Hepatocyte (in vitro differentiated cells): Measurements from ENCODE around the gene SCNN1G. TPM values are rescaled to one million over a fixed set of nuclear protein-coding genes. Genes with fewer than 3 reads are reported as not detected.

Experiments used
- DNase-seq: peaks from one replicate; pipeline ENCODE4 v3.0.0-alpha.2; 2016; ENCODE audit warnings: low spot score
- H2AFZ ChIP-seq: fragments of 200-600 bp; sonication (generic); 2 replicates; pipeline ENCODE4 v1.6.0; 2016; ENCODE audit warnings: antibody characterized with exemption, mild to moderate bottlenecking
- H3K27ac ChIP-seq: fragments of 200-600 bp; sonication (generic); 2 replicates; pipeline ENCODE4 v1.5.1; 2016; ENCODE audit warnings: mild to moderate bottlenecking
- H3K27me3 ChIP-seq: fragments of 200-600 bp; sonication (generic); 2 replicates; pipeline ENCODE4 v1.6.1; 2016
- H3K36me3 ChIP-seq: fragments of 200-600 bp; sonication (generic); replicated peaks from 2 replicates; pipeline ENCODE4 v1.5.1; 2016; ENCODE audit warnings: low read depth; ENCODE audit not compliant: insufficient read depth
- H3K4me1 ChIP-seq: fragments of 200-600 bp; sonication (generic); 2 replicates; pipeline ENCODE4 v1.5.1; 2016; ENCODE audit warnings: mild to moderate bottlenecking, moderate library complexity; ENCODE audit not compliant: insufficient read depth
- H3K4me2 ChIP-seq: fragments of 200-600 bp; sonication (generic); 2 replicates; pipeline ENCODE4 v1.6.0; 2016
- H3K4me3 ChIP-seq: fragments of 200-600 bp; sonication (generic); 2 replicates; pipeline ENCODE4 v1.5.1; 2016; ENCODE audit warnings: mild to moderate bottlenecking
- H3K79me2 ChIP-seq: fragments of 200-600 bp; sonication (generic); 2 replicates; pipeline ENCODE4 v1.6.0; 2017; ENCODE audit warnings: mild to moderate bottlenecking
- H3K9me2 ChIP-seq: fragments of 200-600 bp; sonication (generic); replicated peaks from 2 replicates; pipeline ENCODE4 v1.6.0; 2017; ENCODE audit warnings: mild to moderate bottlenecking; ENCODE audit not compliant: insufficient read depth
- H3K9me3 ChIP-seq: fragments of 200-600 bp; sonication (generic); 2 replicates; pipeline ENCODE4 v1.5.1; 2016; ENCODE audit warnings: low read depth, mild to moderate bottlenecking
- H4K20me1 ChIP-seq: fragments of 200-600 bp; sonication (generic); 2 replicates; pipeline ENCODE4 v1.6.0; 2016; ENCODE audit warnings: mild to moderate bottlenecking; ENCODE audit not compliant: insufficient read depth, poor library complexity, severe bottlenecking
- EZH2 ChIP-seq: fragments of 200-600 bp; sonication (generic); IDR thresholded peaks from 2 replicates; pipeline ENCODE4 v1.6.1; 2016; ENCODE audit warnings: antibody characterized with exemption, mild to moderate bottlenecking, borderline replicate concordance
- EZH2phosphoT487 ChIP-seq: fragments of 200-600 bp; sonication (generic); IDR thresholded peaks from one replicate; pipeline ENCODE4 v1.6.1; 2018; ENCODE audit warnings: antibody characterized with exemption, mild to moderate bottlenecking, low read depth, moderate library complexity; ENCODE audit not compliant: unreplicated experiment, severe bottlenecking
- WGBS: methylation state at CpG from one replicate; pipeline ENCODE4 v1.1.6; 2016; ENCODE audit warnings: low lambda C conversion rate; ENCODE audit errors: missing lambda C conversion rate; 5-methylcytosine and 5-hydroxymethylcytosine counted together
- polyA plus RNA-seq: library from polyadenylated mRNA; unstranded; fragments of >200 nt; fragmentation: Nextera tagmentation; extraction: Ambion mirVana; gene quantifications from 2 replicates; pipeline ENCODE4 v1.2.1, GENCODE V29; 2016
- total RNA-seq: library from RNA; depleted of rRNA; stranded (reverse); fragments of >200 nt; gene quantifications from 2 replicates; pipeline ENCODE4 v1.2.3, GENCODE V29; 2014
- TF ChIP-seq, protein P1 (sequence below): fragments of 200-600 bp; sonication (generic); IDR thresholded peaks from 2 replicates; pipeline ENCODE4 v1.5.1; 2016; ENCODE audit warnings: antibody characterized with exemption, mild to moderate bottlenecking; ENCODE audit not compliant: poor library complexity

The SCNN1G gene
- total and polyA plus RNA-seq, 2 experiments from 2014 or later = 0.23 to 0.69 TPM

GRCh38 chr16:23149993-23150364, 32.6 kb upstream of the SCNN1G start:
- H3K4me2 ChIP-seq = peak overlapping the region; percentile 96
- no peak for DNase-seq
- H3K4me3 ChIP-seq = peak overlapping the region; percentile 24

DNA sequence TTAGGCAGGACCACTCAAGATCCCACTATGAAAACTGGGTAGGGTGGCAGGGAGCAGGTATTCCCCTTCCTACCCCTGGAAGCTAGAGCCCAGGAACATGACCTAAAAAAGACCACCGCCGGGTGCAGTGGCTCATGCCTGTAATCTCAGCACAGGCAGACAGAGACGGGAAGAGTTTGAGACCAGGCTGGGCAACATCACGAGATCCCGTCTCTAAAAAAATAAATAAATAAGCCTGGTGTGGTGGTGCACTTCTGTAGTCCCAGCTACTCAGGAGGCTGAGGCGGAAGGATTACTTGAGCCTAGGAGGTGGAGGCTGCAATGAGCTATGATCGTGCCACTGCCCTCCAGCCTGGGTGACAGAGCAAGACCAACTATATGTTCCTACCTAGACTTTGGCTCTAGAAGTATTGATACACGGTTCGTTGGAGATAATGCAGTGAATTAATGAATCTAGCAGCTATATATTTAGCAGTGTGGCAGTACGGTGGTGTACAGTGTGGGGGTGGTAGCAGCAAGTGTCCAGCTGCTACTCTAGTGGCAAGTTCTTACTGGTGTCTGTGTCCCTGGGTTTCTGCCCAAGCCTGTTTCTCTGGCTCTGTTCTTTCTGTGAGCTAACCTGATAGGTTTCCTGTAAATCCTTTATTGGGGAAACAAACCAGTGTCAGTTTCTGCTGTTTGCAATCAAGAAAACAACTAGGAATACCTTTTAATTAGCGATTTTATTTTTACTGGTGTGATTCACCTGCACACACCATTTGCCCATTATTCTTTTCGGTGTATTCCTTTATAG, 30.0 kb upstream of the SCNN1G start:
- no peaks in the 10 kb centered on the region for H3K9me3 ChIP-seq
- H3K79me2 ChIP-seq = peaks cover 10% of the 10 kb centered on the region
- H4K20me1 ChIP-seq = peaks cover 1% of the 10 kb centered on the region
- no peaks in the 10 kb centered on the region for H3K9me2 ChIP-seq
- TF ChIP-seq, protein P1, sequence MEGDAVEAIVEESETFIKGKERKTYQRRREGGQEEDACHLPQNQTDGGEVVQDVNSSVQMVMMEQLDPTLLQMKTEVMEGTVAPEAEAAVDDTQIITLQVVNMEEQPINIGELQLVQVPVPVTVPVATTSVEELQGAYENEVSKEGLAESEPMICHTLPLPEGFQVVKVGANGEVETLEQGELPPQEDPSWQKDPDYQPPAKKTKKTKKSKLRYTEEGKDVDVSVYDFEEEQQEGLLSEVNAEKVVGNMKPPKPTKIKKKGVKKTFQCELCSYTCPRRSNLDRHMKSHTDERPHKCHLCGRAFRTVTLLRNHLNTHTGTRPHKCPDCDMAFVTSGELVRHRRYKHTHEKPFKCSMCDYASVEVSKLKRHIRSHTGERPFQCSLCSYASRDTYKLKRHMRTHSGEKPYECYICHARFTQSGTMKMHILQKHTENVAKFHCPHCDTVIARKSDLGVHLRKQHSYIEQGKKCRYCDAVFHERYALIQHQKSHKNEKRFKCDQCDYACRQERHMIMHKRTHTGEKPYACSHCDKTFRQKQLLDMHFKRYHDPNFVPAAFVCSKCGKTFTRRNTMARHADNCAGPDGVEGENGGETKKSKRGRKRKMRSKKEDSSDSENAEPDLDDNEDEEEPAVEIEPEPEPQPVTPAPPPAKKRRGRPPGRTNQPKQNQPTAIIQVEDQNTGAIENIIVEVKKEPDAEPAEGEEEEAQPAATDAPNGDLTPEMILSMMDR = no peak
- TF ChIP-seq EZH2phosphoT487 (no peak), EZH2 (no peak)
- H3K4me2 ChIP-seq = no peak overlapping the region
- H3K4me1 ChIP-seq = peaks cover 6% of the 10 kb centered on the region
- H3K4me3 ChIP-seq = no peak overlapping the region
- no peak overlapping the region for H3K27ac ChIP-seq
- no peak overlapping the region for H2AFZ ChIP-seq
- WGBS = 87% methylated on average over 12 of the region's 12 CpGs
- no peak for DNase-seq
- no peaks in the 10 kb centered on the region for H3K36me3 ChIP-seq
- H3K27me3 ChIP-seq = no peaks in the 10 kb centered on the region

More at GRCh38 chr16:23149993-23150364, 32.6 kb upstream of the SCNN1G start:
- Histone ChIP-seq H3K79me2 (peaks cover 28% of the 10 kb centered on the region), H3K27me3 (no peaks in the 10 kb centered on the region), H3K9me2 (no peaks in the 10 kb centered on the region), H3K27ac (no peak overlapping the region), H3K9me3 (no peaks in the 10 kb centered on the region), H3K4me1 (peaks cover 6% of the 10 kb centered on the region), H2AFZ (peak overlapping the region; percentile 76), H3K36me3 (no peaks in the 10 kb centered on the region), H4K20me1 (peaks cover 6% of the 10 kb centered on the region)
- TF ChIP-seq EZH2 (no peak), EZH2phosphoT487 (no peak)
- TF ChIP-seq, protein P1 = no peak
- 73% methylated on average over 4 of the region's 4 CpGs for WGBS

DNA sequence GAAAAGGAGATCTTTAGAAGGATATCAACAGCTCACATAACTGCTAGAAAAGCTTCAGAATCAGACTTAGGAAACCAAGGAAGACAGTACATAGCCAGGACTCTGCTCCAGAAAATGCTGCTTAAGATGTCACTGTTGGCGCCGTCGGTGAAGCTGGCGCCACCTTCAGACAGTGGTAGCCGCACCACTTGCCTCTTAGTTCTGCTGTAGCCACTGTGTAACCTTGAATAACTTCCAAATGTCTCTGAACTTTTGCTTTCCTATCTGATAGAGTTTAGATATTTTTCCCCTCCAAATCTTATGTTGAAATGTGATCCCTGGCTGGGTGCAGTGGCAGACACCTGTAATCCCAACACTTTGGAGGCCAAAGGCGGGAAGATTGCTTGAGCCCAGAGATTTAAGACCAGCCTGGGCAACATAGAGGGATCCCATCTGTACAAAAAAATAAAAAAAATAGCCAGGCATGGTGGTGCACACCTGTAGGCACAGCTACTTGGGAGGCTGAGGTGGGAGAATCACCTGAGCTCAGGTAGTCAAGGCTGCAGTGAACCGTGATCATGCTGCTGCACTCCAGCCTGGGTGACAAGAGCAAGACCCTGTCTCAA, 27.0 kb upstream of the SCNN1G start:
- WGBS = 33% methylated on average over 7 of the region's 7 CpGs

More for the DNA sequence above, 27.0 kb upstream of the SCNN1G start:
- Histone ChIP-seq H3K79me2 (no peaks in the 10 kb centered on the region), H3K36me3 (no peaks in the 10 kb centered on the region), H3K4me1 (no peaks in the 10 kb centered on the region), H3K27ac (no peak overlapping the region), H3K9me2 (no peaks in the 10 kb centered on the region), H3K4me2 (no peak overlapping the region), H4K20me1 (no peaks in the 10 kb centered on the region), H3K4me3 (no peak overlapping the region), H3K27me3 (no peaks in the 10 kb centered on the region), H3K9me3 (no peaks in the 10 kb centered on the region), H2AFZ (no peak overlapping the region)
- peak; percentile 25 for DNase-seq
- no peak for TF ChIP-seq EZH2phosphoT487
- TF ChIP-seq, protein P1 = peak; percentile 34
- TF ChIP-seq EZH2 = no peak
